HCT116 (cell line): Measurements from ENCODE around the gene SLAIN1. TPM values are rescaled to one million over a fixed set of nuclear protein-coding genes. Genes with fewer than 3 reads are reported as not detected.
A peak's percentile ranks its signal among the peaks of the same experiment; 100 is the strongest.

Experiments used
- ATAC-seq: fragments of 200-7000 bp; cut with Tn5 transposase; 2 replicates; pipeline ENCODE4 v1.9.1; 2020; ENCODE audit warnings: mild to moderate bottlenecking, moderate library complexity
- BruUV-seq: library from RNA; stranded (reverse); fragments of 400-500 nt; replicated peaks from 2 replicates; lab custom pipeline; 2021; lab: Mats Ljungman, UMichigan
- CTCF ChIA-PET: fragments of 300-600 bp; sonication (Branson Sonifier 250); formaldehyde crosslinking; loops from one replicate; lab custom pipeline; 2021; ENCODE audit warnings: antibody characterized with exemption; lab: Charles Lee
- POLR2A ChIA-PET: fragments of 300-600, 350-600 bp; sonication (Branson Sonifier 250); formaldehyde crosslinking; loops from one replicate; lab custom pipeline; 2021; ENCODE audit warnings: antibody characterized with exemption; lab: Charles Lee
- RAD21 ChIA-PET, 2 experiments: fragments of 300-600 bp; sonication (Branson Sonifier 250); formaldehyde crosslinking; loops; one replicate each; lab custom pipeline; 2023; ENCODE audit warnings: low total read pairs in 2 of 2; ENCODE audit not compliant: uncharacterized antibody in 2 of 2, unreplicated experiment in 2 of 2, low non-redundant PET in 1 of 2; lab: Charles Lee
- DNase-seq: peaks from one replicate; pipeline ENCODE4 v3.0.0-alpha.2; 2010; ENCODE audit warnings: low read depth, low spot score
- H2AFZ ChIP-seq: fragments of 200-600 bp; shearing (Covaris generic), sonication (generic); 2 replicates; pipeline ENCODE4 v1.6.1; 2017; ENCODE audit warnings: low read depth, mixed run types, mixed read lengths, antibody characterized with exemption, low read length; ENCODE audit not compliant: poor library complexity, severe bottlenecking
- H3K27ac ChIP-seq: 2 replicates; pipeline ENCODE4 v1.5.1; 2012; ENCODE audit warnings: low read depth, low read length
- H3K27me3 ChIP-seq: fragments of 200-600 bp; sonication (generic); 2 replicates; pipeline ENCODE4 v1.6.1; 2016; ENCODE audit warnings: mixed run types, low read length, mixed read lengths; ENCODE audit not compliant: insufficient read depth
- H3K36me3 ChIP-seq, 2 experiments: fragments of 200-500 bp in 1 of 2; fragments of 200-600 bp in 1 of 2; sonication (Bioruptor generic) in 1 of 2; sonication (generic) in 1 of 2; 2 replicates each; pipeline versions ENCODE4 v1.5.1 to v1.6.1; 2014 to 2016; ENCODE audit warnings: low read length in 2 of 2, inconsistent platforms in 1 of 2, mixed read lengths in 1 of 2, mixed run types in 1 of 2; ENCODE audit not compliant: insufficient read depth in 2 of 2, control insufficient read depth in 1 of 2
- H3K4me1 ChIP-seq, 2 experiments: fragments of 200-600 bp in 1 of 2; sonication (generic) in 1 of 2; 2 replicates each; pipeline versions ENCODE4 v1.5.1 to v1.6.1; 2012 to 2017; ENCODE audit warnings: low read length in 2 of 2, inconsistent platforms in 1 of 2, mild to moderate bottlenecking in 1 of 2, mixed read lengths in 1 of 2, mixed run types in 1 of 2, moderate library complexity in 1 of 2; ENCODE audit not compliant: insufficient read depth in 2 of 2, control insufficient read depth in 1 of 2
- H3K4me2 ChIP-seq: fragments of 200-600 bp; sonication (generic); 2 replicates; pipeline ENCODE4 v1.6.1; 2017; ENCODE audit warnings: mixed run types, low read length, mixed read lengths
- H3K4me3 ChIP-seq, 2 experiments: fragments of 200-600 bp in 1 of 2; sonication (generic) in 1 of 2; replicated peaks in 1 of 2; 2 replicates each; pipeline ENCODE4 v1.5.1; 2011 to 2016; ENCODE audit warnings: low read length in 2 of 2, control low read depth in 1 of 2, low read depth in 1 of 2, mild to moderate bottlenecking in 1 of 2, mixed read lengths in 1 of 2, mixed run types in 1 of 2
- H3K79me2 ChIP-seq: fragments of 200-600 bp; sonication (generic); 2 replicates; pipeline ENCODE4 v1.6.1; 2017; ENCODE audit warnings: mild to moderate bottlenecking, mixed run types, low read length, moderate library complexity, mixed read lengths; ENCODE audit not compliant: insufficient read depth
- H3K9ac ChIP-seq: fragments of 200-600 bp; sonication (generic); 2 replicates; pipeline ENCODE4 v1.6.1; 2016; ENCODE audit warnings: low read length, mixed read lengths
- H3K9me2 ChIP-seq: fragments of 200-600 bp; sonication (generic), shearing (Covaris generic); 2 replicates; pipeline ENCODE4 v1.6.1; 2017; ENCODE audit warnings: mixed run types, mild to moderate bottlenecking, moderate library complexity; ENCODE audit not compliant: insufficient read depth
- H3K9me3 ChIP-seq, 2 experiments: fragments of 200-500 bp in 1 of 2; fragments of 200-600 bp in 1 of 2; sonication (Bioruptor generic) in 1 of 2; sonication (generic) in 1 of 2; 2 replicates each; pipeline ENCODE4 v1.6.1; 2014 to 2017; ENCODE audit warnings: low read length in 2 of 2, mixed read lengths in 2 of 2, inconsistent platforms in 1 of 2, low read depth in 1 of 2, mild to moderate bottlenecking in 1 of 2, mixed run types in 1 of 2, moderate library complexity in 1 of 2; ENCODE audit not compliant: control insufficient read depth in 1 of 2, insufficient read depth in 1 of 2
- H4K20me1 ChIP-seq: fragments of 200-600 bp; sonication (generic), shearing (Covaris generic); 2 replicates; pipeline ENCODE4 v1.6.1; 2017; ENCODE audit warnings: mixed run types, mild to moderate bottlenecking, moderate library complexity; ENCODE audit not compliant: insufficient read depth
- CBX3 ChIP-seq: IDR thresholded peaks from 2 replicates; pipeline ENCODE4 v1.6.1; 2012; ENCODE audit warnings: low read depth
- CEBPB ChIP-seq: IDR thresholded peaks from 2 replicates; pipeline ENCODE4 v1.6.1; 2012; ENCODE audit warnings: low read depth
- EGR1 ChIP-seq: IDR thresholded peaks from 2 replicates; pipeline ENCODE4 v1.6.1; 2012; ENCODE audit warnings: low read depth
- EZH2phosphoT487 ChIP-seq: fragments of 200-600 bp; IDR thresholded peaks from 2 replicates; pipeline ENCODE4 v1.6.1; 2018; ENCODE audit warnings: antibody characterized with exemption, borderline replicate concordance
- FOSL1 ChIP-seq: IDR thresholded peaks from 2 replicates; pipeline ENCODE4 v1.6.1; 2012; ENCODE audit warnings: low read depth
- JUND ChIP-seq: IDR thresholded peaks from 2 replicates; pipeline ENCODE4 v1.6.1; 2012
- POLR2A ChIP-seq: IDR thresholded peaks from 2 replicates; pipeline ENCODE4 v1.7.0; 2011; ENCODE audit warnings: borderline replicate concordance; ENCODE audit not compliant: insufficient read depth, insufficient read length; ENCODE audit errors: extremely low read depth
- POLR2AphosphoS5 ChIP-seq: IDR thresholded peaks from 2 replicates; pipeline ENCODE4 v1.6.1; 2011; ENCODE audit warnings: mild to moderate bottlenecking, low read depth, low read length, moderate library complexity
- RAD21 ChIP-seq: IDR thresholded peaks from 2 replicates; pipeline ENCODE4 v1.6.1; 2012; ENCODE audit warnings: low read depth, mild to moderate bottlenecking
- SP1 ChIP-seq: IDR thresholded peaks from 2 replicates; pipeline ENCODE4 v1.6.1; 2012; ENCODE audit warnings: low read depth
- SRF ChIP-seq: IDR thresholded peaks from 2 replicates; pipeline ENCODE4 v1.6.1; 2012; ENCODE audit warnings: low read depth
- TCF7L2 ChIP-seq: IDR thresholded peaks from 2 replicates; pipeline ENCODE4 v1.7.0; 2011; ENCODE audit warnings: borderline replicate concordance, inconsistent platforms; ENCODE audit not compliant: insufficient read depth, insufficient read length; ENCODE audit errors: extremely low read depth
- YY1 ChIP-seq: IDR thresholded peaks from 2 replicates; pipeline ENCODE4 v1.6.1; 2011; ENCODE audit warnings: low read length, low read depth, moderate library complexity, mild to moderate bottlenecking; ENCODE audit not compliant: insufficient replicate concordance; ENCODE audit errors: extremely low read depth
- ZFX ChIP-seq: fragments of 450-650 bp; IDR thresholded peaks from 2 replicates; pipeline ENCODE4 v1.6.1; 2017
- ZNF274 ChIP-seq: fragments of 200-500 bp; sonication (Bioruptor generic); IDR thresholded peaks from 2 replicates; pipeline ENCODE4 v1.6.1; 2014; ENCODE audit warnings: mild to moderate bottlenecking, low read depth, low read length, inconsistent platforms
- intact Hi-C: fragments of 100-400 bp; cut with micrococcal nuclease; formaldehyde crosslinking; loops from 2 replicates; pipeline ENCODE4 v1.10.0; 2022
- total RNA-seq: library from RNA; stranded (reverse); gene quantifications from one replicate; pipeline ENCODE4 v1.2.1, GENCODE V29; 2021; ENCODE audit not compliant: unreplicated experiment
- TF ChIP-seq, protein P1 (sequence below): IDR thresholded peaks from 2 replicates; pipeline ENCODE4 v1.6.1; 2012; ENCODE audit warnings: low read depth
- TF ChIP-seq, protein P2 (sequence below): IDR thresholded peaks from 2 replicates; pipeline ENCODE4 v1.6.1; 2011; ENCODE audit warnings: mild to moderate bottlenecking, low read length, moderate library complexity; ENCODE audit not compliant: insufficient replicate concordance; ENCODE audit errors: extremely low read depth
- TF ChIP-seq, protein P3 (sequence below), 3 experiments: fragments of 200-600 bp in 1 of 3; sonication (generic) in 1 of 3; IDR thresholded peaks in 2 of 3; conservative IDR thresholded peaks in 1 of 3; 2 replicates each; pipeline ENCODE4 v1.5.1; 2012 to 2017; ENCODE audit warnings: low read depth in 2 of 3, low read length in 2 of 3, antibody characterized with exemption in 1 of 3, borderline replicate concordance in 1 of 3, control low read depth in 1 of 3, mild to moderate bottlenecking in 1 of 3, mixed read lengths in 1 of 3, mixed run types in 1 of 3, moderate library complexity in 1 of 3; ENCODE audit not compliant: insufficient read depth in 1 of 3

The SLAIN1 gene
- total RNA-seq, 1 experiment from 2014 or later = 0.34 TPM

DNA sequence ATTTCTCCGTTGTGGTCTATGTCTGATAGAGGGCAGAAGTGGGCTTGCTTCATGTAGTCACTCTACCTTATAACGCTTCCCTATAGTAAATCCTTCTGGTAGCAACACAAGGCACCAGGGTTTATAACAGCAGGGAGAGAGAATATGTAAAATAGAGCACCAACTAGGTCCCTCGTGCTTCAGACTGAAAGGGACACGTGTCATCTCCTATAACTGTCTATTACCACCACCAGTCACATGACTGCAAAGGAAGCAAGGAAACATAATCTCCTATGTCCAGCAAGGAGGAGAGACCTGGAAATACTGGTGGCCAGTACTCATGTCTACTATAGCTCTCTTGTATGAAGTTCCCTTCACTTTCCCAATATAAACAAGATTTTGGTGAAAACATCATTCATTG, 79.2 kb downstream of the SLAIN1 start (continued):
- TF ChIP-seq, protein P1, sequence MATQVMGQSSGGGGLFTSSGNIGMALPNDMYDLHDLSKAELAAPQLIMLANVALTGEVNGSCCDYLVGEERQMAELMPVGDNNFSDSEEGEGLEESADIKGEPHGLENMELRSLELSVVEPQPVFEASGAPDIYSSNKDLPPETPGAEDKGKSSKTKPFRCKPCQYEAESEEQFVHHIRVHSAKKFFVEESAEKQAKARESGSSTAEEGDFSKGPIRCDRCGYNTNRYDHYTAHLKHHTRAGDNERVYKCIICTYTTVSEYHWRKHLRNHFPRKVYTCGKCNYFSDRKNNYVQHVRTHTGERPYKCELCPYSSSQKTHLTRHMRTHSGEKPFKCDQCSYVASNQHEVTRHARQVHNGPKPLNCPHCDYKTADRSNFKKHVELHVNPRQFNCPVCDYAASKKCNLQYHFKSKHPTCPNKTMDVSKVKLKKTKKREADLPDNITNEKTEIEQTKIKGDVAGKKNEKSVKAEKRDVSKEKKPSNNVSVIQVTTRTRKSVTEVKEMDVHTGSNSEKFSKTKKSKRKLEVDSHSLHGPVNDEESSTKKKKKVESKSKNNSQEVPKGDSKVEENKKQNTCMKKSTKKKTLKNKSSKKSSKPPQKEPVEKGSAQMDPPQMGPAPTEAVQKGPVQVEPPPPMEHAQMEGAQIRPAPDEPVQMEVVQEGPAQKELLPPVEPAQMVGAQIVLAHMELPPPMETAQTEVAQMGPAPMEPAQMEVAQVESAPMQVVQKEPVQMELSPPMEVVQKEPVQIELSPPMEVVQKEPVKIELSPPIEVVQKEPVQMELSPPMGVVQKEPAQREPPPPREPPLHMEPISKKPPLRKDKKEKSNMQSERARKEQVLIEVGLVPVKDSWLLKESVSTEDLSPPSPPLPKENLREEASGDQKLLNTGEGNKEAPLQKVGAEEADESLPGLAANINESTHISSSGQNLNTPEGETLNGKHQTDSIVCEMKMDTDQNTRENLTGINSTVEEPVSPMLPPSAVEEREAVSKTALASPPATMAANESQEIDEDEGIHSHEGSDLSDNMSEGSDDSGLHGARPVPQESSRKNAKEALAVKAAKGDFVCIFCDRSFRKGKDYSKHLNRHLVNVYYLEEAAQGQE = no peak
- TF ChIP-seq, all 23 proteins: peak for 0

DNA sequence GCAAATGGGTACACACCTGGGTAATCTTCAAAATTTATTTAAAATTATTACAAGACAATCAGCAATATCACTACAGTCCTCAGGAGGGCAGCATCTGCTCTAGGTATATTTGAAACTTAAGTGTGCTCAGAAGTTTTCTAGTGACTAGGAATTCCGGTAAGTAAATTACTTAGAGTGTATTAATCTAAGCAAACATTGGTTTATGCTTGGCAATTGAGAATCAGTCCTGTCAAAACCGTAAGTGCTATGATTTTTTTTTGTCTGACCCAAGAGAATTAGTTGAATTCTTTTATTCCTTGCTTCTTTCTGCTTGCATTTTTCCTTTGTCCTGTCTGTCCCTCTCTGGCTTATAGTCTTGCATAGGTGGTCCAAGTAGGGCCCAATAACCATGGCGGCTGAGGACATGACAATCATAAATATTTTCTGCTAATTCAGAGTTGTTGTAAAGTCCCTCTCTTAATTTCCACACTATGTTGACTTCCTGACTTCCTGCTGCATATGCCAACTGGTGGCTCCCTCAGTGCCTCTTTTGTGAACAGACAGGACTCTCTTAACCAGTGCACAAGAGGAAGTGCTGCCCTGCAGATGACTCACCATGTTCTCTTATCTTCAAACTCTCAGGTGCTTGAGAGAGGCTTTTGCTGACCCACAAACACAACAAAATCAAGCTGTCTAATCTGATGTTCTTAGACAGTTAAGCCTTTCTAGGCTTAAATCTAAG, 82.2 kb downstream of the SLAIN1 start:
- RAD21 ChIA-PET = no interaction called here
- H3K4me3 ChIP-seq = no peak overlapping the region
- no peaks in the 10 kb centered on the region for H3K4me1 ChIP-seq
- intact Hi-C loops = loop anchor here (1.0 kb wide), 1 partner anchor 342 kb away; no protein-coding TSS in a partner anchor
- no peaks in the 10 kb centered on the region for H3K9me3 ChIP-seq
- POLR2A ChIA-PET = no interaction called here
- DNase-seq = peak; percentile 18
- no peak overlapping the region for H3K4me2 ChIP-seq
- ATAC-seq = no peak
- no TSS peak for BruUV-seq
- no peak overlapping the region for H3K9ac ChIP-seq
- no peaks in the 10 kb centered on the region for H3K79me2 ChIP-seq
- no peak overlapping the region for H3K27ac ChIP-seq
- no peaks in the 10 kb centered on the region for H3K9me2 ChIP-seq
- no peaks in the 10 kb centered on the region for H4K20me1 ChIP-seq
- no peaks in the 10 kb centered on the region for H3K27me3 ChIP-seq
- no peak overlapping the region for H2AFZ ChIP-seq
- H3K36me3 ChIP-seq = no peaks in the 10 kb centered on the region
- CTCF ChIA-PET = interaction anchor here (2.9 kb wide), 1 partner anchor 341 kb away, joined by 11 read pairs; no protein-coding TSS in a partner anchor
- no peak for TF ChIP-seq ZFX
- TF ChIP-seq EZH2phosphoT487 = no peak
- no peak for TF ChIP-seq TCF7L2
- TF ChIP-seq SP1 = no peak
- TF ChIP-seq JUND = no peak
- TF ChIP-seq, protein P2, sequence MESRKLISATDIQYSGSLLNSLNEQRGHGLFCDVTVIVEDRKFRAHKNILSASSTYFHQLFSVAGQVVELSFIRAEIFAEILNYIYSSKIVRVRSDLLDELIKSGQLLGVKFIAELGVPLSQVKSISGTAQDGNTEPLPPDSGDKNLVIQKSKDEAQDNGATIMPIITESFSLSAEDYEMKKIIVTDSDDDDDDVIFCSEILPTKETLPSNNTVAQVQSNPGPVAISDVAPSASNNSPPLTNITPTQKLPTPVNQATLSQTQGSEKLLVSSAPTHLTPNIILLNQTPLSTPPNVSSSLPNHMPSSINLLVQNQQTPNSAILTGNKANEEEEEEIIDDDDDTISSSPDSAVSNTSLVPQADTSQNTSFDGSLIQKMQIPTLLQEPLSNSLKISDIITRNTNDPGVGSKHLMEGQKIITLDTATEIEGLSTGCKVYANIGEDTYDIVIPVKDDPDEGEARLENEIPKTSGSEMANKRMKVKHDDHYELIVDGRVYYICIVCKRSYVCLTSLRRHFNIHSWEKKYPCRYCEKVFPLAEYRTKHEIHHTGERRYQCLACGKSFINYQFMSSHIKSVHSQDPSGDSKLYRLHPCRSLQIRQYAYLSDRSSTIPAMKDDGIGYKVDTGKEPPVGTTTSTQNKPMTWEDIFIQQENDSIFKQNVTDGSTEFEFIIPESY = no peak
- TF ChIP-seq FOSL1 = no peak
- no peak for TF ChIP-seq POLR2AphosphoS5
- no peak for TF ChIP-seq CEBPB
- TF ChIP-seq EGR1 = no peak
- TF ChIP-seq CBX3 = no peak
- TF ChIP-seq RAD21 = peak; percentile 50; the same call in 1 of the 2 replicates
- TF ChIP-seq POLR2A = no peak
- TF ChIP-seq SRF = no peak
- TF ChIP-seq, protein P3, sequence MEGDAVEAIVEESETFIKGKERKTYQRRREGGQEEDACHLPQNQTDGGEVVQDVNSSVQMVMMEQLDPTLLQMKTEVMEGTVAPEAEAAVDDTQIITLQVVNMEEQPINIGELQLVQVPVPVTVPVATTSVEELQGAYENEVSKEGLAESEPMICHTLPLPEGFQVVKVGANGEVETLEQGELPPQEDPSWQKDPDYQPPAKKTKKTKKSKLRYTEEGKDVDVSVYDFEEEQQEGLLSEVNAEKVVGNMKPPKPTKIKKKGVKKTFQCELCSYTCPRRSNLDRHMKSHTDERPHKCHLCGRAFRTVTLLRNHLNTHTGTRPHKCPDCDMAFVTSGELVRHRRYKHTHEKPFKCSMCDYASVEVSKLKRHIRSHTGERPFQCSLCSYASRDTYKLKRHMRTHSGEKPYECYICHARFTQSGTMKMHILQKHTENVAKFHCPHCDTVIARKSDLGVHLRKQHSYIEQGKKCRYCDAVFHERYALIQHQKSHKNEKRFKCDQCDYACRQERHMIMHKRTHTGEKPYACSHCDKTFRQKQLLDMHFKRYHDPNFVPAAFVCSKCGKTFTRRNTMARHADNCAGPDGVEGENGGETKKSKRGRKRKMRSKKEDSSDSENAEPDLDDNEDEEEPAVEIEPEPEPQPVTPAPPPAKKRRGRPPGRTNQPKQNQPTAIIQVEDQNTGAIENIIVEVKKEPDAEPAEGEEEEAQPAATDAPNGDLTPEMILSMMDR (IDR thresholded peaks at IDR 0.05 in 2 of 3, conservative IDR thresholded peaks at IDR 0.05 in 1 of 3; ENCODE audit: borderline replicate concordance in 1 of 3, insufficient read depth in 1 of 3, low read depth in 2 of 3, low read length in 2 of 3) = peak; percentile 15 to 53 (median 41); a peak in 4 of 6 replicates
- TF ChIP-seq ZNF274 = no peak
- no peak for TF ChIP-seq YY1
